Spleen (tissue), 7 donors: ENCODE data around the gene TSSC4.

Experiments
- POLR2A ChIP-seq, 3 donors: fragments of 450-650 bp; IDR thresholded peaks; one replicate each; pipeline ENCODE4 v1.5.1; 2017; ENCODE audit warnings: antibody characterized with exemption in 3 of 3, mild to moderate bottlenecking in 1 of 3
- POLR2AphosphoS5 ChIP-seq, 3 donors: sonication (generic); formaldehyde crosslinking; IDR thresholded peaks; one replicate each; pipeline ENCODE4 v1.5.1; 2017; ENCODE audit warnings: antibody characterized with exemption in 3 of 3
- TF ChIP-seq, protein P1 (sequence below), 11 experiments: fragments of 200-600 bp in 7 of 11; fragments of 450-650 bp in 4 of 11; sonication (generic) in 4 of 11; IDR thresholded peaks in 8 of 11; conservative IDR thresholded peaks in 3 of 11; 1 replicate in 7 of 11; 2 replicates in 4 of 11; pipeline versions ENCODE4 v1.4.0 to v1.8.0; 2016 to 2021; ENCODE audit warnings: antibody characterized with exemption in 11 of 11, inconsistent platforms in 4 of 11, mild to moderate bottlenecking in 1 of 11
- donor health status: DM: no; HTN: no; CAD: no; lungs with moderate emphysema.
- donor health status: DM: no; HTN: no; CAD: no.
- donor health status: DM: no; HTN: no; CAD: no.

DNA sequence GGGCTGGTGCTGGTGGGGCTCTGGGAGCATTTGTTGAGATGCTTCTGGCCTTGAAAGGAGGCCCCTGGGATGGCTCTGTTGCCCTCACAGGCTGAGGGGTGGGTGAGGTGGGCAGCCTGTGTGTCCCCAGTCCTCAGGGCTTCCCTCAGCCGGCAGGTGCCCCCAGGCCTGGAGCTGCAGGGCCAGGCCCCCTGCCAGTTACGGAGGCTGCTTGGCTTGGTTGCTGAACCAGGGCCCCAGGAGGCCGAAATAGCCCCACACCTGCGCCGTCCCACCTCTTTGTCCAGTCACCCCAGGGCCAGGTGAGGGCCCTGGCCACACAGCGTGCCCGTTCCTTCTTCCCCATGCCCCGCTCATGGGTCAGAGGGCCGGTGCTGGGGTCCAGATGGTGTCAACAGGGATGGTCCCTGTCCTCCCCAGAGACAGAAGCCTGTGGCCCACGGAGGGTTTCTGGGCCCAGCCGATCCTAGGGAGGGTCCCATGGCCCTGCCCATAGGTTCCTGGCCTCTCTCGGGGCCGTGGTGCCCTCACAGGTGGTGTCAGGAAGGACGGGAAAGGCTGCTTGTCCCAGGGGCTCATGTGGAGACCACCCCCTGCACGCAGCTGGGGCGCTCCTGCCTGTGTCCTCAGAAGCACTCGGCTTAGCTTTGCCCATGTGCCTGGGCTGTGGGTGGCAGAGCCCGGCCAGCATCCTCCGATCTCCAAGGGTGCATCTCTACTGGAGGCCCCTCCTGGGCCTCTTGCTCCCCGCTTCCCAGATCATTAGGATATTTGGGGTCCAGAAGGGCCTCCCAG, 9.2 kb upstream of the TSSC4 start:
- TF ChIP-seq POLR2AphosphoS5 (IDR thresholded peaks at IDR 0.05), result no peak
- TF ChIP-seq, protein P1, sequence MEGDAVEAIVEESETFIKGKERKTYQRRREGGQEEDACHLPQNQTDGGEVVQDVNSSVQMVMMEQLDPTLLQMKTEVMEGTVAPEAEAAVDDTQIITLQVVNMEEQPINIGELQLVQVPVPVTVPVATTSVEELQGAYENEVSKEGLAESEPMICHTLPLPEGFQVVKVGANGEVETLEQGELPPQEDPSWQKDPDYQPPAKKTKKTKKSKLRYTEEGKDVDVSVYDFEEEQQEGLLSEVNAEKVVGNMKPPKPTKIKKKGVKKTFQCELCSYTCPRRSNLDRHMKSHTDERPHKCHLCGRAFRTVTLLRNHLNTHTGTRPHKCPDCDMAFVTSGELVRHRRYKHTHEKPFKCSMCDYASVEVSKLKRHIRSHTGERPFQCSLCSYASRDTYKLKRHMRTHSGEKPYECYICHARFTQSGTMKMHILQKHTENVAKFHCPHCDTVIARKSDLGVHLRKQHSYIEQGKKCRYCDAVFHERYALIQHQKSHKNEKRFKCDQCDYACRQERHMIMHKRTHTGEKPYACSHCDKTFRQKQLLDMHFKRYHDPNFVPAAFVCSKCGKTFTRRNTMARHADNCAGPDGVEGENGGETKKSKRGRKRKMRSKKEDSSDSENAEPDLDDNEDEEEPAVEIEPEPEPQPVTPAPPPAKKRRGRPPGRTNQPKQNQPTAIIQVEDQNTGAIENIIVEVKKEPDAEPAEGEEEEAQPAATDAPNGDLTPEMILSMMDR (IDR thresholded peaks at IDR 0.05 in 8 of 11, conservative IDR thresholded peaks at IDR 0.05 in 3 of 11), result no peak
- TF ChIP-seq POLR2A (IDR thresholded peaks at IDR 0.05), result no peak
